HCT116 (cell line): ENCODE results near the gene MAOA. TPM values are rescaled to one million over a fixed set of nuclear protein-coding genes. Genes with fewer than 3 reads are reported as not detected.

ENCODE experiments used
- ATAC-seq: fragments of 200-7000 bp; cut with Tn5 transposase; 2 replicates; pipeline ENCODE4 v1.9.1; 2020; ENCODE audit warnings: mild to moderate bottlenecking, moderate library complexity
- BruUV-seq: library from RNA; stranded (reverse); fragments of 400-500 nt; replicated peaks from 2 replicates; lab custom pipeline; 2021; lab: Mats Ljungman, UMichigan
- CTCF ChIA-PET: fragments of 300-600 bp; sonication (Branson Sonifier 250); formaldehyde crosslinking; loops from one replicate; lab custom pipeline; 2021; ENCODE audit warnings: antibody characterized with exemption; lab: Charles Lee
- POLR2A ChIA-PET: fragments of 300-600, 350-600 bp; sonication (Branson Sonifier 250); formaldehyde crosslinking; loops from one replicate; lab custom pipeline; 2021; ENCODE audit warnings: antibody characterized with exemption; lab: Charles Lee
- RAD21 ChIA-PET, 2 experiments: fragments of 300-600 bp; sonication (Branson Sonifier 250); formaldehyde crosslinking; loops; one replicate each; lab custom pipeline; 2023; ENCODE audit warnings: low total read pairs in 2 of 2; ENCODE audit not compliant: uncharacterized antibody in 2 of 2, unreplicated experiment in 2 of 2, low non-redundant PET in 1 of 2; lab: Charles Lee
- DNase-seq: peaks from one replicate; pipeline ENCODE4 v3.0.0-alpha.2; 2010; ENCODE audit warnings: low read depth, low spot score
- H2AFZ ChIP-seq: fragments of 200-600 bp; shearing (Covaris generic), sonication (generic); 2 replicates; pipeline ENCODE4 v1.6.1; 2017; ENCODE audit warnings: low read depth, mixed run types, mixed read lengths, antibody characterized with exemption, low read length; ENCODE audit not compliant: poor library complexity, severe bottlenecking
- H3K27ac ChIP-seq: 2 replicates; pipeline ENCODE4 v1.5.1; 2012; ENCODE audit warnings: low read depth, low read length
- H3K27me3 ChIP-seq: fragments of 200-600 bp; sonication (generic); 2 replicates; pipeline ENCODE4 v1.6.1; 2016; ENCODE audit warnings: mixed run types, low read length, mixed read lengths; ENCODE audit not compliant: insufficient read depth
- H3K36me3 ChIP-seq, 2 experiments: fragments of 200-500 bp in 1 of 2; fragments of 200-600 bp in 1 of 2; sonication (Bioruptor generic) in 1 of 2; sonication (generic) in 1 of 2; 2 replicates each; pipeline versions ENCODE4 v1.5.1 to v1.6.1; 2014 to 2016; ENCODE audit warnings: low read length in 2 of 2, inconsistent platforms in 1 of 2, mixed read lengths in 1 of 2, mixed run types in 1 of 2; ENCODE audit not compliant: insufficient read depth in 2 of 2, control insufficient read depth in 1 of 2
- H3K4me1 ChIP-seq, 2 experiments: fragments of 200-600 bp in 1 of 2; sonication (generic) in 1 of 2; 2 replicates each; pipeline versions ENCODE4 v1.5.1 to v1.6.1; 2012 to 2017; ENCODE audit warnings: low read length in 2 of 2, inconsistent platforms in 1 of 2, mild to moderate bottlenecking in 1 of 2, mixed read lengths in 1 of 2, mixed run types in 1 of 2, moderate library complexity in 1 of 2; ENCODE audit not compliant: insufficient read depth in 2 of 2, control insufficient read depth in 1 of 2
- H3K4me2 ChIP-seq: fragments of 200-600 bp; sonication (generic); 2 replicates; pipeline ENCODE4 v1.6.1; 2017; ENCODE audit warnings: mixed run types, low read length, mixed read lengths
- H3K4me3 ChIP-seq, 2 experiments: fragments of 200-600 bp in 1 of 2; sonication (generic) in 1 of 2; replicated peaks in 1 of 2; 2 replicates each; pipeline ENCODE4 v1.5.1; 2011 to 2016; ENCODE audit warnings: low read length in 2 of 2, control low read depth in 1 of 2, low read depth in 1 of 2, mild to moderate bottlenecking in 1 of 2, mixed read lengths in 1 of 2, mixed run types in 1 of 2
- H3K79me2 ChIP-seq: fragments of 200-600 bp; sonication (generic); 2 replicates; pipeline ENCODE4 v1.6.1; 2017; ENCODE audit warnings: mild to moderate bottlenecking, mixed run types, low read length, moderate library complexity, mixed read lengths; ENCODE audit not compliant: insufficient read depth
- H3K9ac ChIP-seq: fragments of 200-600 bp; sonication (generic); 2 replicates; pipeline ENCODE4 v1.6.1; 2016; ENCODE audit warnings: low read length, mixed read lengths
- H3K9me2 ChIP-seq: fragments of 200-600 bp; sonication (generic), shearing (Covaris generic); 2 replicates; pipeline ENCODE4 v1.6.1; 2017; ENCODE audit warnings: mixed run types, mild to moderate bottlenecking, moderate library complexity; ENCODE audit not compliant: insufficient read depth
- H3K9me3 ChIP-seq, 2 experiments: fragments of 200-500 bp in 1 of 2; fragments of 200-600 bp in 1 of 2; sonication (Bioruptor generic) in 1 of 2; sonication (generic) in 1 of 2; 2 replicates each; pipeline ENCODE4 v1.6.1; 2014 to 2017; ENCODE audit warnings: low read length in 2 of 2, mixed read lengths in 2 of 2, inconsistent platforms in 1 of 2, low read depth in 1 of 2, mild to moderate bottlenecking in 1 of 2, mixed run types in 1 of 2, moderate library complexity in 1 of 2; ENCODE audit not compliant: control insufficient read depth in 1 of 2, insufficient read depth in 1 of 2
- H4K20me1 ChIP-seq: fragments of 200-600 bp; sonication (generic), shearing (Covaris generic); 2 replicates; pipeline ENCODE4 v1.6.1; 2017; ENCODE audit warnings: mixed run types, mild to moderate bottlenecking, moderate library complexity; ENCODE audit not compliant: insufficient read depth
- EZH2 ChIP-seq: fragments of 200-600 bp; sonication (generic); IDR thresholded peaks from 2 replicates; pipeline ENCODE4 v1.6.1; 2017; ENCODE audit warnings: antibody characterized with exemption, mixed run types
- JUND ChIP-seq: IDR thresholded peaks from 2 replicates; pipeline ENCODE4 v1.6.1; 2012
- POLR2AphosphoS5 ChIP-seq: IDR thresholded peaks from 2 replicates; pipeline ENCODE4 v1.6.1; 2011; ENCODE audit warnings: mild to moderate bottlenecking, low read depth, low read length, moderate library complexity
- intact Hi-C: fragments of 100-400 bp; cut with micrococcal nuclease; formaldehyde crosslinking; loops from 2 replicates; pipeline ENCODE4 v1.10.0; 2022
- total RNA-seq: library from RNA; stranded (reverse); gene quantifications from one replicate; pipeline ENCODE4 v1.2.1, GENCODE V29; 2021; ENCODE audit not compliant: unreplicated experiment

The MAOA gene
- total RNA-seq, 1 experiment from 2014 or later = 13.6 TPM

- TF ChIP-seq JUND = no peak
- TF ChIP-seq EZH2 = no peak
- TF ChIP-seq POLR2AphosphoS5 = no peak
- TF ChIP-seq, all 23 proteins: peak for 0
- H4K20me1 ChIP-seq = no peaks in the 10 kb centered on the region
- CTCF ChIA-PET = no interaction called here
- RAD21 ChIA-PET = no interaction called here
- POLR2A ChIA-PET = no interaction called here
- H3K4me3 ChIP-seq = no peak overlapping the region
- no TSS peak for BruUV-seq
- no peak overlapping the region for H3K4me2 ChIP-seq
- H2AFZ ChIP-seq = no peak overlapping the region
- H3K4me1 ChIP-seq = peaks cover 0 to 3% of the 10 kb centered on the region in 2 experiments; a peak in 1 of 4 replicates
- no peak overlapping the region for H3K27ac ChIP-seq
- H3K9ac ChIP-seq = no peak overlapping the region
- no peak for DNase-seq
- H3K9me2 ChIP-seq = no peaks in the 10 kb centered on the region
- H3K9me3 ChIP-seq = no peaks in the 10 kb centered on the region
- ATAC-seq = no peak
- intact Hi-C loops = no loop called here
- H3K79me2 ChIP-seq = no peaks in the 10 kb centered on the region
- no peaks in the 10 kb centered on the region for H3K27me3 ChIP-seq
- H3K36me3 ChIP-seq = no peaks in the 10 kb centered on the region
These were observed 1.6 kb downstream of the MAOA start for GRCh38 chrX:43657671-43658070.

GRCh38 chrX:43661521-43662240 lies 5.6 kb downstream of the MAOA start:
- ATAC-seq (no peak), DNase-seq (no peak)
- BruUV-seq = no TSS peak
- intact Hi-C loops = no loop called here
- no peaks in the 10 kb centered on the region for H4K20me1 ChIP-seq
- H3K9ac ChIP-seq = no peak overlapping the region
- TF ChIP-seq EZH2 (no peak), POLR2AphosphoS5 (no peak)
- TF ChIP-seq, all 23 proteins: peak for 0
- Histone ChIP-seq H3K4me3 (no peak overlapping the region), H2AFZ (no peak overlapping the region), H3K4me2 (no peak overlapping the region), H3K79me2 (no peaks in the 10 kb centered on the region), H3K27ac (no peak overlapping the region), H3K36me3 (no peaks in the 10 kb centered on the region), H3K4me1 (peaks cover 0 to under 1% of the 10 kb centered on the region in 2 experiments; a peak in 1 of 4 replicates), H3K9me2 (no peaks in the 10 kb centered on the region), H3K9me3 (no peaks in the 10 kb centered on the region), H3K27me3 (no peaks in the 10 kb centered on the region)
- ChIA-PET CTCF (no interaction called here), POLR2A (no interaction called here), RAD21 (no interaction called here)
